H1 (cell line): Measurements from ENCODE around the gene STRN4.

Source experiments
- KDM1A ChIP-seq: fragments of 200-600, 300-600 bp; sonication (generic); IDR thresholded peaks from 2 replicates; pipeline ENCODE4 v1.7.1; 2016; ENCODE audit warnings: mild to moderate bottlenecking, low read length, borderline replicate concordance
- MAFK ChIP-seq: IDR thresholded peaks from 2 replicates; pipeline ENCODE4 v1.6.1; 2012; ENCODE audit warnings: low read depth, mild to moderate bottlenecking, improper control_type of control experiment, low read length
- NANOG ChIP-seq: IDR thresholded peaks from 2 replicates; pipeline ENCODE4 v1.6.1; 2011; ENCODE audit warnings: low read length, low read depth, mild to moderate bottlenecking, inconsistent platforms; ENCODE audit not compliant: insufficient read depth, poor library complexity, severe bottlenecking
- POLR2A ChIP-seq, 2 experiments: IDR thresholded peaks; 1 replicate in 1 of 2; 2 replicates in 1 of 2; pipeline ENCODE4 v1.6.1; 2011; ENCODE audit warnings: low read depth in 2 of 2, low read length in 2 of 2, mild to moderate bottlenecking in 2 of 2; ENCODE audit errors: control extremely low read depth in 1 of 2
- POLR2AphosphoS5 ChIP-seq: IDR thresholded peaks from 2 replicates; pipeline ENCODE4 v1.6.1; 2011; ENCODE audit warnings: low read depth, low read length
- SIN3A ChIP-seq, 2 experiments: IDR thresholded peaks in 1 of 2; conservative IDR thresholded peaks in 1 of 2; 2 replicates each; pipeline ENCODE4 v1.6.1; 2011 to 2012; ENCODE audit warnings: low read length in 2 of 2, improper control_type of control experiment in 1 of 2, low read depth in 1 of 2, mild to moderate bottlenecking in 1 of 2
- SP2 ChIP-seq: IDR thresholded peaks from 2 replicates; pipeline ENCODE4 v1.6.1; 2012; ENCODE audit warnings: mild to moderate bottlenecking, low read length, inconsistent platforms
- SP4 ChIP-seq: IDR thresholded peaks from 2 replicates; pipeline ENCODE4 v1.6.1; 2012; ENCODE audit warnings: low read length, inconsistent platforms
- TAF1 ChIP-seq: IDR thresholded peaks from 2 replicates; pipeline ENCODE4 v1.6.1; 2011; ENCODE audit warnings: mild to moderate bottlenecking, low read depth, low read length
- YY1 ChIP-seq: IDR thresholded peaks from 2 replicates; pipeline ENCODE4 v1.6.1; 2011; ENCODE audit warnings: low read depth, mild to moderate bottlenecking, low read length
- TF ChIP-seq, protein P1 (sequence below): IDR thresholded peaks from 2 replicates; pipeline ENCODE4 v1.6.1; 2012; ENCODE audit warnings: inconsistent platforms
- TF ChIP-seq, protein P2 (sequence below), 3 experiments: IDR thresholded peaks; 1 replicate in 2 of 3; 2 replicates in 1 of 3; pipeline versions ENCODE4 v1.5.1 to v1.6.1; 2011; ENCODE audit warnings: low read length in 3 of 3, mild to moderate bottlenecking in 3 of 3, inconsistent platforms in 2 of 3, low read depth in 1 of 3, moderate library complexity in 1 of 3; ENCODE audit not compliant: insufficient read depth in 1 of 3; ENCODE audit errors: control extremely low read depth in 1 of 3
- TF ChIP-seq, protein P3 (sequence below): IDR thresholded peaks from 2 replicates; pipeline ENCODE4 v1.6.1; 2011; ENCODE audit warnings: low read length, improper control_type of control experiment

DNA sequence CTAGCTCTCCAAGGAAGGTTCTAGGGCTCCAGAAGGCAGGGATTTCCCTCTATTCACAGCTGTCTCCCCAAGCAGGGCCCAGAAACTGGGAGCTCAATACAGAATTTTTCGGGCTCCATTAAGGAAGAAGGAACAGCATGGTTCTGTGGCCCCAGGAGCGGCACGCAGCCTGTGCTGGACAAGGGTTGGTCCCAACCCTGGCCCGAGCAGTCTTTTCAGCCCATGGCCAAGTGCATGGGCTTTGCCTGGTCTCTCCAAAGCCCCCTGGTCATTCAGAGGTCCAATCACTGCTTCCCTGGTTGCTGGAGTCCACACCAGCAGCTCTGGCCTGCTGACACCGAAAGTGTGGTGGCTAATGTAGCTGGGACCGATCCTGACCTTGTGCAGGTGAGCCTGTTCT, 22.8 kb downstream of the STRN4 start:
- TF ChIP-seq, protein P1, sequence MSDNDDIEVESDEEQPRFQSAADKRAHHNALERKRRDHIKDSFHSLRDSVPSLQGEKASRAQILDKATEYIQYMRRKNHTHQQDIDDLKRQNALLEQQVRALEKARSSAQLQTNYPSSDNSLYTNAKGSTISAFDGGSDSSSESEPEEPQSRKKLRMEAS: no peak
- TF ChIP-seq, protein P2, sequence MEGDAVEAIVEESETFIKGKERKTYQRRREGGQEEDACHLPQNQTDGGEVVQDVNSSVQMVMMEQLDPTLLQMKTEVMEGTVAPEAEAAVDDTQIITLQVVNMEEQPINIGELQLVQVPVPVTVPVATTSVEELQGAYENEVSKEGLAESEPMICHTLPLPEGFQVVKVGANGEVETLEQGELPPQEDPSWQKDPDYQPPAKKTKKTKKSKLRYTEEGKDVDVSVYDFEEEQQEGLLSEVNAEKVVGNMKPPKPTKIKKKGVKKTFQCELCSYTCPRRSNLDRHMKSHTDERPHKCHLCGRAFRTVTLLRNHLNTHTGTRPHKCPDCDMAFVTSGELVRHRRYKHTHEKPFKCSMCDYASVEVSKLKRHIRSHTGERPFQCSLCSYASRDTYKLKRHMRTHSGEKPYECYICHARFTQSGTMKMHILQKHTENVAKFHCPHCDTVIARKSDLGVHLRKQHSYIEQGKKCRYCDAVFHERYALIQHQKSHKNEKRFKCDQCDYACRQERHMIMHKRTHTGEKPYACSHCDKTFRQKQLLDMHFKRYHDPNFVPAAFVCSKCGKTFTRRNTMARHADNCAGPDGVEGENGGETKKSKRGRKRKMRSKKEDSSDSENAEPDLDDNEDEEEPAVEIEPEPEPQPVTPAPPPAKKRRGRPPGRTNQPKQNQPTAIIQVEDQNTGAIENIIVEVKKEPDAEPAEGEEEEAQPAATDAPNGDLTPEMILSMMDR (IDR thresholded peaks at IDR 0.05; ENCODE audit: control extremely low read depth in 1 of 3, insufficient read depth in 1 of 3, low read depth in 1 of 3, low read length in 3 of 3): no peak
- no peak for TF ChIP-seq POLR2AphosphoS5
- TF ChIP-seq, protein P3, sequence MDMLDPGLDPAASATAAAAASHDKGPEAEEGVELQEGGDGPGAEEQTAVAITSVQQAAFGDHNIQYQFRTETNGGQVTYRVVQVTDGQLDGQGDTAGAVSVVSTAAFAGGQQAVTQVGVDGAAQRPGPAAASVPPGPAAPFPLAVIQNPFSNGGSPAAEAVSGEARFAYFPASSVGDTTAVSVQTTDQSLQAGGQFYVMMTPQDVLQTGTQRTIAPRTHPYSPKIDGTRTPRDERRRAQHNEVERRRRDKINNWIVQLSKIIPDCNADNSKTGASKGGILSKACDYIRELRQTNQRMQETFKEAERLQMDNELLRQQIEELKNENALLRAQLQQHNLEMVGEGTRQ: no peak
- no peak for TF ChIP-seq SP2
- no peak for TF ChIP-seq NANOG
- no peak for TF ChIP-seq KDM1A
- no peak for TF ChIP-seq SIN3A (conservative IDR thresholded peaks at IDR 0.05 in 1 of 2, IDR thresholded peaks at IDR 0.05 in 1 of 2; ENCODE audit: low read depth in 1 of 2, low read length in 2 of 2)
- no peak for TF ChIP-seq TAF1
- no peak for TF ChIP-seq SP4
- no peak for TF ChIP-seq POLR2A (IDR thresholded peaks at IDR 0.05; ENCODE audit: control extremely low read depth in 1 of 2, low read depth in 2 of 2, low read length in 2 of 2)
- no peak for TF ChIP-seq MAFK
- TF ChIP-seq YY1: no peak
